HepG2 (cell line): ENCODE results near the gene AUP1. TPM values are rescaled to one million over a fixed set of nuclear protein-coding genes. Genes with fewer than 3 reads are reported as not detected.

Source experiments
- ATF7-NPFF ChIP-seq: sonication (generic); formaldehyde crosslinking; IDR thresholded peaks from 2 replicates; pipeline ENCODE4 v1.8.1; 2023; ENCODE audit warnings: mild to moderate bottlenecking, low read depth, missing genetic modification reagents, moderate library complexity
- BCL3 ChIP-seq: sonication (generic); formaldehyde crosslinking; IDR thresholded peaks from 2 replicates; pipeline ENCODE4 v1.5.1; 2020; ENCODE audit warnings: mild to moderate bottlenecking, missing genetic modification reagents, moderate library complexity
- FOXJ3 ChIP-seq: sonication (generic); formaldehyde crosslinking; IDR thresholded peaks from 2 replicates; pipeline ENCODE4 v1.4.0; 2020; ENCODE audit warnings: missing genetic modification reagents, mild to moderate bottlenecking, borderline replicate concordance
- GLMP ChIP-seq: sonication (generic); formaldehyde crosslinking; IDR thresholded peaks from 2 replicates; pipeline ENCODE4 v1.9.0; 2021; ENCODE audit warnings: missing genetic modification reagents, mild to moderate bottlenecking, borderline replicate concordance
- JUND ChIP-seq: sonication (generic); formaldehyde crosslinking; IDR thresholded peaks from 2 replicates; pipeline ENCODE4 v1.8.0; 2022; ENCODE audit warnings: mild to moderate bottlenecking, missing genetic modification reagents
- KAT8 ChIP-seq: IDR thresholded peaks from 2 replicates; pipeline ENCODE4 v1.6.1; 2016; ENCODE audit warnings: missing genetic modification reagents, missing compliant biosample characterization
- LBX2 ChIP-seq: sonication (generic); formaldehyde crosslinking; IDR thresholded peaks from 2 replicates; pipeline ENCODE4 v1.5.0; 2020; ENCODE audit warnings: missing genetic modification reagents, mild to moderate bottlenecking, borderline replicate concordance
- NCOA2 ChIP-seq: sonication (generic); formaldehyde crosslinking; IDR thresholded peaks from 2 replicates; pipeline ENCODE4 v1.8.0; 2022; ENCODE audit warnings: inconsistent platforms
- NR2F2 ChIP-seq: IDR thresholded peaks from 2 replicates; pipeline ENCODE4 v1.6.1; 2012; ENCODE audit warnings: low read depth, inconsistent platforms, borderline replicate concordance
- PCBP2 ChIP-seq: fragments of 200-400 bp; formaldehyde crosslinking; optimal IDR thresholded peaks from 2 replicates; pipeline ENCODE3; 2018; ENCODE audit warnings: low read length, low read depth; ENCODE audit not compliant: poor library complexity, severe bottlenecking
- PRDM10 ChIP-seq: sonication (generic); formaldehyde crosslinking; IDR thresholded peaks from 2 replicates; pipeline ENCODE4 v1.4.0; 2020; ENCODE audit warnings: low read depth, missing genetic modification reagents
- REPIN1 ChIP-seq: sonication (generic); formaldehyde crosslinking; IDR thresholded peaks from 2 replicates; pipeline ENCODE4 v1.8.0; 2022; ENCODE audit warnings: missing genetic modification reagents, low read depth, mild to moderate bottlenecking, borderline replicate concordance
- TAF1 ChIP-seq: sonication (generic); formaldehyde crosslinking; IDR thresholded peaks from 2 replicates; pipeline ENCODE4 v1.4.0; 2020; ENCODE audit warnings: missing genetic modification reagents
- ZFP91 ChIP-seq: sonication (generic); formaldehyde crosslinking; IDR thresholded peaks from 2 replicates; pipeline ENCODE4 v1.9.0; 2022; ENCODE audit warnings: missing genetic modification reagents, mild to moderate bottlenecking, borderline replicate concordance
- ZNF281 ChIP-seq: sonication (generic); formaldehyde crosslinking; IDR thresholded peaks from 2 replicates; pipeline ENCODE4 v1.4.0; 2020; ENCODE audit warnings: missing genetic modification reagents, borderline replicate concordance
- polyA plus RNA-seq, 8 experiments: library from polyadenylated mRNA; depleted of rRNA in 3 of 8; stranded (reverse) in 7 of 8; unstranded in 1 of 8; fragments of >200 nt; fragmentation: Illumina TruSeq in 4 of 8; extraction: Trizol in 4 of 8; gene quantifications; 2 replicates each; pipeline versions ENCODE4 v1.2.1 to v1.2.3, GENCODE V29; 2011 to 2016; ENCODE audit warnings: low read depth in 4 of 8, missing spikeins in 1 of 8, mixed read lengths in 1 of 8; ENCODE audit not compliant: insufficient read depth in 1 of 8
- total RNA-seq, 5 experiments: library from RNA; depleted of rRNA; stranded (reverse); fragments of >200 nt; fragmentation: Illumina TruSeq; extraction: Trizol; gene quantifications; 2 replicates each; pipeline ENCODE4 v1.2.3, GENCODE V29; 2016; ENCODE audit warnings: low read depth in 1 of 5

Gene AUP1
- total and polyA plus RNA-seq, 2 of the 13 experiments (the other 11 are each of a cell fraction or from before 2014, with no cell fraction given) = 174 to 267 TPM

GRCh38 chr2:74529357-74530238 lies at the start of gene AUP1, which contains the start of gene HTRA2 (continued):
- TF ChIP-seq ZNF281 (CRISPR knock-in tag) (no peak; the same call in 1 of the 2 replicates), TAF1 (CRISPR knock-in tag) (peak; percentile 98), GLMP (CRISPR knock-in tag) (no peak), FOXJ3 (CRISPR knock-in tag) (peak; percentile 61; the same call in 1 of the 2 replicates), PRDM10 (CRISPR knock-in tag) (peak; percentile 81), KAT8 (CRISPR knock-in tag) (peak; percentile 98), JUND (CRISPR knock-in tag) (peak; percentile 22; the same call in 1 of the 2 replicates), PCBP2 (no peak), LBX2 (CRISPR knock-in tag) (peak; percentile 59; the same call in 1 of the 2 replicates), NR2F2 (0 out of 2 replicates have a peak, but pooled peaks have one; percentile 65), ATF7-NPFF (CRISPR knock-in tag) (0 out of 2 replicates have a peak, but pooled peaks have one; percentile 30), ZFP91 (peak; percentile 91; the same call in 1 of the 2 replicates), BCL3 (no peak), REPIN1 (peak; percentile 88), NCOA2 (CRISPR knock-in tag) (peak; percentile 49)
